ENCODE results near the gene TBC1D23.

GRCh38 chr3:100226712-100227429 lies 33.9 kb upstream of the TBC1D23 start:
- TF ChIP-seq CTCF (IDR thresholded peaks at IDR 0.05), result no peak
- no peak for TF ChIP-seq EP300 (IDR thresholded peaks at IDR 0.05; ENCODE audit: low read depth)
- TF ChIP-seq POLR2A (IDR thresholded peaks at IDR 0.05), result no peak

All from transverse colon (tissue), 3 donors.